ENCODE measurements around the gene CD79B.

DNA sequence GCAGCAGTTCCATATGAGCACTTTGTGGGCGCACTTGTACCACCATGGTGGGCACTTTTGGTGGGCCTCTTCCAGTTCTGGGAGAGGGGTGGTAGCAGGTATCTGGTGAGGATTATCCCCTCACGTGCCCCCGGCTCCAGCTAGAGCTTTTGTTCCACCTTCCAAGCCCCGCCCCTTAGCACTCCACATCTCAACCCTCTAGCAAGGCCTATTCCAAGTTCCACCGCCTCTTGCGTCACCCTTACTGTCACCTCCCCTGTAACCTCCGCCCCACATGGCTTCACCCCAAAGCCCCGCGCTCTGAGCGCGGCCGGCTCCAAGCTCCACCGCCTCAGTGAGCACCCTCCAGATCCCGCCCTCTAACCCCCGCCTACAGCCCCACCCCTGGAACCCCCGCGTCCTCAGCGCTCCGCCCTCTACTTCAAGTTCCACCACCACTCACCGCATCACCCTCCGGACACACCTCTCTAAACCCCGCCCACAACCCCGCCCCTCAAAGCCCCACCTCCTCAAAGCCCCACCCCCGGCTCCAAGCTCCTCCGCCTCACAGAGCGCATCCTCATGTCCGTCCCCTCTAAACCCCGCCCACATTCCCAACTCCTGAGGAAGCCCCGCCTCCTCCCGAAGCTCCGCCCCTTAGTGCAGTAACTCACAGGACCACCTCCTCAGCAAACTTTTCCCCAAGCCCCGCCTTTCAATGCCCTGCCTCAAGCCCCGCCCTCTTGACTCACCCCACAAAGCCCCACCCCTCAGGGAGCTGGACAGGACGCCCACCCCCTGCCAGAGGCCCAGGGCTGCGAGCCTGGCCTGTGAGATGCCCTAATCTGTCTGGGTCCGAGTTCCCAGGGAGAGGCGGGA, 29.5 kb upstream of the CD79B start:
- TF ChIP-seq, protein P1, sequence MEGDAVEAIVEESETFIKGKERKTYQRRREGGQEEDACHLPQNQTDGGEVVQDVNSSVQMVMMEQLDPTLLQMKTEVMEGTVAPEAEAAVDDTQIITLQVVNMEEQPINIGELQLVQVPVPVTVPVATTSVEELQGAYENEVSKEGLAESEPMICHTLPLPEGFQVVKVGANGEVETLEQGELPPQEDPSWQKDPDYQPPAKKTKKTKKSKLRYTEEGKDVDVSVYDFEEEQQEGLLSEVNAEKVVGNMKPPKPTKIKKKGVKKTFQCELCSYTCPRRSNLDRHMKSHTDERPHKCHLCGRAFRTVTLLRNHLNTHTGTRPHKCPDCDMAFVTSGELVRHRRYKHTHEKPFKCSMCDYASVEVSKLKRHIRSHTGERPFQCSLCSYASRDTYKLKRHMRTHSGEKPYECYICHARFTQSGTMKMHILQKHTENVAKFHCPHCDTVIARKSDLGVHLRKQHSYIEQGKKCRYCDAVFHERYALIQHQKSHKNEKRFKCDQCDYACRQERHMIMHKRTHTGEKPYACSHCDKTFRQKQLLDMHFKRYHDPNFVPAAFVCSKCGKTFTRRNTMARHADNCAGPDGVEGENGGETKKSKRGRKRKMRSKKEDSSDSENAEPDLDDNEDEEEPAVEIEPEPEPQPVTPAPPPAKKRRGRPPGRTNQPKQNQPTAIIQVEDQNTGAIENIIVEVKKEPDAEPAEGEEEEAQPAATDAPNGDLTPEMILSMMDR (IDR thresholded peaks at IDR 0.05), result no peak
- no peak for TF ChIP-seq POLR2A (IDR thresholded peaks at IDR 0.05)
- no peak for TF ChIP-seq EP300 (IDR thresholded peaks at IDR 0.05)

Data from sigmoid colon (tissue), 4 donors.